SW 1271 (cell line): ENCODE results near the gene HBG2.
"Not testable (repeated sequence)": the region's sequence is repeated elsewhere in the genome, so short reads cannot be mapped to it uniquely, and the experiment has no call there.

ENCODE experiments used
- DNase-seq, 2 experiments: peaks; one replicate each; lab custom pipeline; 2025; lab: John Stamatoyannopoulos, UW

Gene HBG2

GRCh38 chr11:5254646-5255413, at the start of gene HBG2:
Gene HBG2 (minus strand): TSS chr11:5254781. CDS start chr11:5254728, 53 bp downstream.
- not testable (repeated sequence) for DNase-seq

DNA sequence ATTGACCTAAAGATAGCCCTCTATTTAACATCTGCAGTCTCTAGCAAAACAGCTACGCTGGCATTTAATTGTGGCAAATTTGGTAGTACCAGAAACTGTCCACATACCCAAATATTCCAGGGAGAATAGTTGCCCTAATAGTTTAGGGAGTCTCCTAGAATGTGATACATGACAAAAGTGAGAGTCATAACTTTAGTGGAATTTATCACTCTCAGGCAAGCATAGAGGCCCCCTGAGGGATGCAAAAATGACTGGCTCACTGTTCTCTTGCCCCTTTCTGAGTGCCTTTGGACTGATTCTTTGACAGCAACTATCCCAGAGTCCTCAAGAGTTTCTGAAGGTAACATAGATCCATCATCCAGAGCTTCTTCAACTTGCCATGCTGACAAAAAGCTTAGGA, 49.5 kb upstream of the HBG2 start:
- no peak for DNase-seq

DNA sequence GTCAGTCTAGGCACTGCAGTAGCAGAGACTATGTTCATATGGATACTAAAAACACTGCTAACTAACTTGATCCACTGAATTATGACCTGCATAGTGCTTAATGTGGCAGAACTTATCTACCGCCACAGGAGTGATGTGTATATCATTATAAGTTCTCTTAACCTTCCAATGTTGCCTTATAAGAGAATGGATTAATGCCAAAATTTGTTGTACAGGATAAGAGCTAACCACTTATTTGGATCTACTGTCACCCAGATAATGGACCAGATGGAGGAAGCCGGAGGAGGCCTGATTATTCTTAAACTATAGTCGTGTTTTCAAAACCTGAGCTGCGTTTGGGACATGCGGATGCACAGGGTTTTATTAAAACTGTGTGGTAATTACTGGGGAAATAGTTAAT, 49.0 kb upstream of the HBG2 start:
- DNase-seq, result no peak

- no peak for DNase-seq
Observed at GRCh38 chr11:5301846-5302245, 47.3 kb upstream of the HBG2 start, which contains the start of gene OR51B4. Gene OR51B4 (minus strand): TSS chr11:5301946. CDS start chr11:5301946, 0 bp downstream.

- DNase-seq, result no peak
Observed at GRCh38 chr11:5300251-5300650, 45.7 kb upstream of the HBG2 start.

- DNase-seq, result no peak
Observed at GRCh38 chr11:5298451-5298850, 43.9 kb upstream of the HBG2 start.

DNA sequence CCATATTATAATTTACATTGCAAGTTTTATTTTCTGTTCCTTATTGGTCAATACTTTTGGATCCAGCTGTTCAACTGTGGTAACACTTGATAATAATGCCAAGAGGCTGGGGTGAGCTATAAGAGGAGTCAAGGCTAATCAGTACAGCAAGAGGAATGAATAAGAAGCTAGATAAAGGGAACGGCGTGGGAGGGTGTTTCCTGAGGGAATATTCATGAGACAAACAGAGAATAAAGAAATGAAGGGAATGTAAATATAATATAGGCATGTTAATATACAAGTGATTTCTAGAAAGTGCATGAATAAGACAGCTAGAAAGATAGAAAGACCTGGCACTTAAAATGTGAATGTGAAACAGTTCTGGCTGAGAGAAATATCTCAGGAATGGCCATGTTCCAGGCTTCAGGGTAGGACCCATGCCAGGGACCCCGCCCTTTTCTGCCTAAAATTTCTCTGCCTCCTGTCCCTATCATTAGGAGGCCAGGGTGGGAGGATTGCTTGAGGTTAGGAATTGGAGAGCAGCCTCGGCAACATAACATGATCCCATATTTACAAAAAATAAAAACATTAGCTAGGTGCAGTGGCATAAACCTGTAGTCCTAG, 43.2 kb upstream of the HBG2 start:
- DNase-seq, result no peak

GRCh38 chr11:5294342-5294995, 39.9 kb upstream of the HBG2 start:
- DNase-seq, result not testable (repeated sequence)

DNA sequence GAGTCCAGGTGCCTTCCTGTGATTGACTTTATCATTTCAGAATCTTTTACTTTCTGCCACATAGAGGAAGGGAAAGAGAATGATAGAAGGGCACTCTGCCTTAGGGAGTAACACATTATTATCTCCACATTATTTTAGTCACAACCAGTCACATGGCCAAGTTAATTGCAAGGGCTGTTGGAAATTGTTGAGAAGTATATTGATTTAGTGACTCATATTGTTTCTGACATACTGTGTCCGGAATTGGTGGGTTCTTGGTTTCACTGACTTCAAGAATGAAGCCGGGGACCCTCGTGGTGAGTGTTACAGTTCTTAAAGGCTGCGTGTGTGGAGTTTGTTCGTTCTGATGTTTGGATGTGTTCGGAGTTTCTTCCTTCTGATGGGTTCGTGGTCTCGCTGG, 38.4 kb upstream of the HBG2 start:
- no peak for DNase-seq

- peak; percentile 17 to 61 for DNase-seq
Observed at GRCh38 chr11:5291207-5291838, 36.7 kb upstream of the HBG2 start.

DNA sequence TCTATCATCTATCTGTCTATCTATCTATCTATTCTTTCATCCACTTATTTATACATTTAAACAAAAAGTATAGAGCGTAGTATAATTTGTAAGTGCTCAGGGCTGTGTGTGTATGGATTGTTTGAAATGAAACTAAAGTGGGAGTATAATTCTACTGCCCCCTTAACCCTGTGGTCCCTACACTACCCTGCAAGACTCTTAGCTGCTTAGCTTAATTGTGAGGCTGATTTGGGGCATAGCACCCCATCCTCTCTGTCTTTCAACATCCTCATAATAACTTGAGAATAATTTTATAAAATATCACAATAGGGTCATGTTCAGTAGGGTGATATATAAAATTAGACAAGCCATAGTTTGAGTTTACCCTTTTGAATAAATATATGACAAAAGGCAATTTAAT, 35.5 kb upstream of the HBG2 start:
- DNase-seq, result no peak

GRCh38 chr11:5289696-5290095, 35.1 kb upstream of the HBG2 start:
- DNase-seq, result peak; percentile 15 to 18

DNA sequence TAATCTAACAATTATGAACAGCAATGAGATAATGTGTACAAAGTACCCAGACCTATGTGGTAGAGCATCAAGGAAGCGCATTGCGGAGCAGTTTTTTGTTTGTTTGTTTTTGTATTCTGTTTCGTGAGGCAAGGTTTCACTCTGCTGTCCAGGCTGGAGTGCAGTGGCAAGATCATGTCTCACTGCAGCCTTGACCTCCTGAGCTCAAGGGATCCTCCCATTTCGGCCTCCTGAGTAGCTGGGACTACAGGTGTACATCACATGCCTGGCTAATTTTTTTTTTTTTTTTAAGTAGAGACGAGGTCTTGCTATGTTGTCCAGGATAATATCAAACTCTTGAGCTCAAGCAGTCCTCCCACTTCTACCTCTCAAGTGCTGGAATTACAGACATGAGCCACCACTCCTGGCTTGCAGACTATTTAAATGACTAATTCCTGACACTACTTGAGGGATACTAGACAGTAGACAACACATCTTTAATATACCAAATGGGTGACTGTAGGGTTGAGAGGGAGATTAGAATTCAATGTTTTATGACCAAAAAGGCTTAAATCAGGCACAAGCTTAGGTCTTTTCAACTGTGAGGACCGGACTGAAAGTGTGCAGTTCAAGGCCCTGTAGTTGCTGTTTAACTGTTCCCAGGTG, 34.4 kb upstream of the HBG2 start:
- peak in 1 of 2 experiments; percentile 19 for DNase-seq

GRCh38 chr11:5288108-5288905, 33.7 kb upstream of the HBG2 start:
- no peak for DNase-seq

- no peak for DNase-seq
Observed at GRCh38 chr11:5286901-5287300, 32.3 kb upstream of the HBG2 start.

DNA sequence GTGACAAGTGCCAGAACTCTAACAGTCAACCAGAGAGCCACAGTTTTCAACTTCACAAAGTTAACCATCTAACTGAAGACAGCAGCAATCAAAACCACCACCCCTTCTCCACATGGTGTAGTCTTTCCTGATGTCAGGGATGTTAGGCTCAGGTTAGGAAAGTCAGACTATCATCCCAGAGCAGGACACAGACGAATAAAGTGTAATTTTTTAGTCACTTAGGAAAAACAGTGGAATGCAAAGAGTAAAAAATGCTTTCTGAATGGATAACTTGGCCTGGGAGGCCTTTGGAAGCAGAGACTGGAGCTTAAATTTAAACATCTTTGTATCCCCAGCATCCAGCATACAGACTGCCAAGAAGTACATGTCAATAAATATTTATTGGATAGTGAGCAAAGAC, 31.8 kb upstream of the HBG2 start:
- DNase-seq, result no peak

DNA sequence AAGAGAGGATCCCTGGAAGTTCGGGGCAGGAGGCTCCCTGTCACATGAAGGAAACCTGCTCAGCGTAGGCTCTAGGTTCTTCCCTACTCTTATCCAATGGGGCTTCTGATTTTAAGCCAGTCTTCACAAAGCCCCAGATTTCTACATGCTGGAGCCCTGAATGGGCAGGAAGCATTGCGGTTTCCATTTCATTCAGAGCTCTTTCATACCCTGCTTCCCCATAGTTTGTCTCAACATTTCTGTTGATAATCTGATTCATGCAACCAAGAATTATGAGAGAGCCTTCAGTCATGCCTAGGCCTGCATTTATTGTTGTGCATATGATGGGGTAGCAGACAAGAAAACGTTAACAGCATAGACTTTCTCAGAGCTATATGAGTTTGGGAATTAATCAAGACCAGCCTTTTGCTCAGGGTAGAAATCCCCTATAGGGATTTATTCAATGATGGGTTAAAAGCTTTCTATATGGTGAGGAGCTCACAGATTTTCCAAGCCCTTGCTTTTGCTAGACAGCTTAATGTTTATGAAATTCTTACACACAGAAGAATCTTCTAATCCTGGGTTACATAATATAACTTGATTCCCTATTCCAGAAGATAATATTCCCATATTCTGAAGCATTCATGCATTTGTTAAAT, 31.2 kb upstream of the HBG2 start:
- no peak for DNase-seq

DNA sequence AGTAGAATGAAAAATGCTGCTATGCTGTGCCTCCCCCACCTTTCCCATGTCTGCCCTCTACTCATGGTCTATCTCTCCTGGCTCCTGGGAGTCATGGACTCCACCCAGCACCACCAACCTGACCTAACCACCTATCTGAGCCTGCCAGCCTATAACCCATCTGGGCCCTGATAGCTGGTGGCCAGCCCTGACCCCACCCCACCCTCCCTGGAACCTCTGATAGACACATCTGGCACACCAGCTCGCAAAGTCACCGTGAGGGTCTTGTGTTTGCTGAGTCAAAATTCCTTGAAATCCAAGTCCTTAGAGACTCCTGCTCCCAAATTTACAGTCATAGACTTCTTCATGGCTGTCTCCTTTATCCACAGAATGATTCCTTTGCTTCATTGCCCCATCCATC, 30.1 kb upstream of the HBG2 start:
- DNase-seq, result no peak

DNA sequence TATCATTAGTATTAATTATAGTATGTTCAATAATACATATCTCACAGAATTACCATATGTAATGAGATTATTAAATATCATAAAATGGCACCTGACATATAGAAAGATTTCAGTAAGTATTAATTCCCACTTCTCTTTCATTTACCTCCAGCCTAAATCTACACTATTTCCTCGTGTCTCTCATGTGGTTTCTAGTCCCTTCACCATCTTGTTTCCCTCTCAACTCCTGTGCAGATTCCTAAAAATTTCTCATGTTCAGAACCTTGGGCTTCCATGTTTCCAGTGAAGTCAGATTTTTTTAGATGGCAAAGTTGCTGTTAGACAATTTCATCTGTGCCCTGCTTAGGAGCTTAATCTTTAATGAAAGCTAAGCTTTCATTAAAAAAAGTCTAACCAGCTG, 29.3 kb upstream of the HBG2 start:
- DNase-seq, result no peak

DNA sequence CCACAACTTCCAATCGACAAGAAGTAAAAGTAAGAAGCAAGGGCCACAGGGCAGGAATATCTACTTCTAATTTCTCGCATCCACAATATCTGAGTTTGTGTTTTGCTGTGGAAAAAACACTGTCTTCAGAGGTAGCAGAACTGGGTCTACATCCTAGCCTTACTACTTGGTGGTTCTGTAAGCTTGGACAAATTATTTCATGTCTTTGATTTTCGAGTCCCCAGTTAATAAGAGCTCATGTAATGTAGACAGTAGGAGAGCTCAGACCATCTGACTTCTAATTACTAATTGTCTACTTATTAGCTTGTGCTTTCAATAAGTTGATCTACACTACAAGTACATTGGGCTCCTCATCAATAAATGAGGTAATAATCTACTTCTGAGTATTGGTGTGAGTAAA, 28.5 kb upstream of the HBG2 start:
- DNase-seq, result no peak

DNA sequence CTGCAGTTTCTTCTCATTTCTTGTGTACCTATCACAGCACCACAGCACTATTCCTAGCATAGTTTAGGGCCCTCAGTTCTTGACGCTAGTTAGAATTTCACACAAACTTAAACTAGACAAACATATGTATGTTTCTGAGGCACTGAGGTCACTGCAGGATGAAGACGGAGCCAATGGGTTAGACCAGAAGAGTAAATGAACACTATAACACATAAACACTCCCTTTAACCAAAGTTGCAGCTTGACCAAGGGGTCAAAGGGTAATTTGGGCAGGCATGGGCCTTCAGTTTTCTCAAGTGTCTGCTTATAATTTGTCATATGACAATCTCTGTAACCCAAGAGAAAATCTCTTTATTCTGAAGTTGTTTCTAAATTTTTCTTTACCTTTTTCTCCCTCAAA, 28.0 kb upstream of the HBG2 start:
- no peak for DNase-seq
